HG02798 (cell line): Measurements from ENCODE around the gene GAK.

Experiments used
- ATAC-seq: cut with Tn5 transposase; IDR thresholded peaks from one replicate; pipeline ENCODE4 v1.9.1; 2021; ENCODE audit warnings: mild to moderate bottlenecking; ENCODE audit not compliant: unreplicated experiment, poor library complexity

Gene GAK

GRCh38 chr4:875818-876423 is 56.2 kb downstream of the GAK start:
- ATAC-seq, result no peak

GRCh38 chr4:874971-875817 is 56.9 kb downstream of the GAK start:
- ATAC-seq, result no peak

GRCh38 chr4:874056-874455 is 58.1 kb downstream of the GAK start:
- ATAC-seq, result no peak

- ATAC-seq, result no peak
These were observed 59.7 kb downstream of the GAK start for GRCh38 chr4:872241-872981.

- ATAC-seq, result no peak
These were observed 60.6 kb downstream of the GAK start for GRCh38 chr4:871484-871883.

GRCh38 chr4:870951-871350 is 61.2 kb downstream of the GAK start:
- no peak for ATAC-seq

- ATAC-seq, result no peak
These were observed 62.3 kb downstream of the GAK start for GRCh38 chr4:869776-870175.

GRCh38 chr4:868421-868820 is 63.7 kb downstream of the GAK start:
- ATAC-seq, result no peak

- ATAC-seq, result no peak
These were observed 64.4 kb downstream of the GAK start for GRCh38 chr4:867526-868250.

- no peak for ATAC-seq
These were observed 65.2 kb downstream of the GAK start for GRCh38 chr4:866761-867390.

GRCh38 chr4:866068-866760 is 65.9 kb downstream of the GAK start:
- no peak for ATAC-seq

- no peak for ATAC-seq
These were observed 66.5 kb downstream of the GAK start for GRCh38 chr4:865572-865971.

- ATAC-seq, result no peak
These were observed 67.0 kb downstream of the GAK start for GRCh38 chr4:865121-865465.

- ATAC-seq, result no peak
These were observed 67.5 kb downstream of the GAK start for GRCh38 chr4:864456-865120.

GRCh38 chr4:860561-860960 is 71.6 kb downstream of the GAK start:
- ATAC-seq, result no peak

- ATAC-seq, result no peak
These were observed 72.6 kb downstream of the GAK start for GRCh38 chr4:859496-859895.

GRCh38 chr4:858831-859451 is 73.2 kb downstream of the GAK start:
- ATAC-seq, result no peak

- no peak for ATAC-seq
These were observed 74.1 kb downstream of the GAK start for GRCh38 chr4:858041-858481.

GRCh38 chr4:857461-857860 is 74.7 kb downstream of the GAK start:
- no peak for ATAC-seq
